ENCODE results near the gene GNB5. TPM values are rescaled to one million over a fixed set of nuclear protein-coding genes. Genes with fewer than 3 reads are reported as not detected.

Gene GNB5
- total and polyA plus RNA-seq, 10 donors = 18.6 to 43.2 (median 30.3) TPM

GRCh38 chr15:52120488-52120887 lies 70.7 kb downstream of the GNB5 start:
- Histone ChIP-seq H3K36me3 (peaks cover 0 to 38% (median 2%) of the 10 kb centered on the region in 6 donors), H3K27me3 (replicated peaks in 1 of 7) (no peaks in the 10 kb centered on the region), H3K4me3 (no peak overlapping the region), H3K9me3 (no peaks in the 10 kb centered on the region), H3K4me1 (peaks cover 0 to 6% (median 0%) of the 10 kb centered on the region in 6 donors), H3K27ac (no peak overlapping the region)
- WGBS, 5 donors = 77 to 88% (median 86%) methylated on average over 2 of the region's 2 CpGs
- intact Hi-C loops (cut with DNase I; ENCODE audit: low total_unique reads) = no loop called here
- no peak for TF ChIP-seq POLR2A (IDR thresholded peaks at IDR 0.05)
- TF ChIP-seq CTCF (IDR thresholded peaks at IDR 0.05 in 8 of 11, conservative IDR thresholded peaks at IDR 0.05 in 3 of 11) = no peak
- no peak for TF ChIP-seq POLR2AphosphoS5 (IDR thresholded peaks at IDR 0.05)
- no peak for DNase-seq

- DNase-seq = no peak
- H3K4me3 ChIP-seq = no peak overlapping the region
- no peak for TF ChIP-seq POLR2A (IDR thresholded peaks at IDR 0.05)
- no peak for TF ChIP-seq POLR2AphosphoS5 (IDR thresholded peaks at IDR 0.05)
- TF ChIP-seq CTCF (IDR thresholded peaks at IDR 0.05 in 8 of 11, conservative IDR thresholded peaks at IDR 0.05 in 3 of 11) = no peak
- peaks cover 0 to 25% (median 2%) of the 10 kb centered on the region in 6 donors for H3K36me3 ChIP-seq
- H3K9me3 ChIP-seq = no peaks in the 10 kb centered on the region
- H3K4me1 ChIP-seq = peaks cover 0 to 6% (median 0%) of the 10 kb centered on the region in 6 donors
- no peak overlapping the region for H3K27ac ChIP-seq
- no peaks in the 10 kb centered on the region for H3K27me3 ChIP-seq (replicated peaks in 1 of 7)
- intact Hi-C loops (cut with DNase I; ENCODE audit: low total_unique reads) = no loop called here
- WGBS, 5 donors = 68 to 82% (median 76%) methylated on average over 3 of the region's 3 CpGs
These were observed 72.0 kb downstream of the GNB5 start for GRCh38 chr15:52118969-52119749.

GRCh38 chr15:52117549-52117948 lies 73.6 kb downstream of the GNB5 start:
- WGBS, 5 donors = 88 to 98% (median 91%) methylated on average over 9 of the region's 9 CpGs
- intact Hi-C loops (cut with DNase I; ENCODE audit: low total_unique reads) = no loop called here
- DNase-seq = no peak

More at GRCh38 chr15:52117549-52117948, 73.6 kb downstream of the GNB5 start:
- H3K27ac ChIP-seq = no peak overlapping the region
- no peak overlapping the region for H3K4me3 ChIP-seq
- H3K27me3 ChIP-seq (replicated peaks in 1 of 7) = peaks cover 0 to 10% (median 5%) of the 10 kb centered on the region in 7 donors
- H3K4me1 ChIP-seq = peaks cover 0 to 9% (median 2%) of the 10 kb centered on the region in 6 donors
- TF ChIP-seq POLR2A (IDR thresholded peaks at IDR 0.05) (no peak), CTCF (IDR thresholded peaks at IDR 0.05 in 8 of 11, conservative IDR thresholded peaks at IDR 0.05 in 3 of 11) (no peak), POLR2AphosphoS5 (IDR thresholded peaks at IDR 0.05) (peak in 2 of 3 donors; percentile 7 to 34)
- no peaks in the 10 kb centered on the region for H3K9me3 ChIP-seq
- peaks cover 0 to 21% (median 2%) of the 10 kb centered on the region in 6 donors for H3K36me3 ChIP-seq
